ENCODE data around the gene ANO2. TPM values are rescaled to one million over a fixed set of nuclear protein-coding genes. Genes with fewer than 3 reads are reported as not detected.

Gene ANO2
- total RNA-seq, 6 experiments from 2014 or later, result 0.15 to 0.51 (median 0.25) TPM; not detected in 3

GRCh38 chr12:5733136-5733755, 211.8 kb downstream of the ANO2 start:
- Mint-ChIP-seq H3K27me3 (ENCODE audit: insufficient read depth) (peaks cover 4% of the 10 kb centered on the region; the same call in 1 of the 2 replicates), H3K4me1 (ENCODE audit: low read depth) (no peaks in the 10 kb centered on the region), H3K4me3 (no peak overlapping the region), H3K27ac (no peak overlapping the region), H3K36me3 (ENCODE audit: low read depth) (no peaks in the 10 kb centered on the region), H3K9me3 (peaks cover 6% of the 10 kb centered on the region; the same call in 1 of the 2 replicates)
- DNase-seq, result no peak
- TF ChIP-seq CTCF (IDR thresholded peaks at IDR 0.05), result no peak

DNA sequence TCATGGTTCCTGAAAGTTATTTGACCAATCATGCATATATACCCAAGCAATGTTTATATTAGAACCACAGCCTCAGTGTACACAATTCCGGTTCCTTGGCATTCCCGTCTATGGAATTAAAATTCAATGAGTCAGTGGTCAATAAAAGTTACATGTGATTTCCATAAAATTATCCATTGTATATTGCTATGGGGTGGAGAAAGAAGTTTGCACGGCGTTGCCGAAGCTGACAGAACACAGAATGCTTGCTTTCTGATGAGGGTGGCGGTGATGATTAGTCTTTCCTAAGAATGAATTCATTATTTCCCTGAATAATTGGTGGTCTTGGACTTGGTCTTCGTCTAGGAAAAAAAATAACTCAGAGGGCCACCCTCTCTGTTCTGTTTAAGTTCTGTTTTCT, 214.1 kb downstream of the ANO2 start:
- H3K4me1 Mint-ChIP-seq (ENCODE audit: low read depth), result no peaks in the 10 kb centered on the region

GRCh38 chr12:5723711-5724252, 221.3 kb downstream of the ANO2 start:
- Mint-ChIP-seq H3K4me3 (no peak overlapping the region), H3K4me1 (ENCODE audit: low read depth) (no peaks in the 10 kb centered on the region), H3K9me3 (no peaks in the 10 kb centered on the region), H3K36me3 (ENCODE audit: low read depth) (no peaks in the 10 kb centered on the region), H3K27me3 (ENCODE audit: insufficient read depth) (peaks cover 17% of the 10 kb centered on the region), H3K27ac (no peak overlapping the region)
- no peak for TF ChIP-seq CTCF (IDR thresholded peaks at IDR 0.05)
- no peak for DNase-seq

More for the DNA sequence above, 214.1 kb downstream of the ANO2 start:
- peaks cover under 1% of the 10 kb centered on the region for H3K27me3 Mint-ChIP-seq (ENCODE audit: insufficient read depth)
- H3K27ac Mint-ChIP-seq, result no peak overlapping the region
- H3K4me3 Mint-ChIP-seq, result no peak overlapping the region
- no peaks in the 10 kb centered on the region for H3K36me3 Mint-ChIP-seq (ENCODE audit: low read depth)
- no peak for DNase-seq
- peaks cover 6% of the 10 kb centered on the region; the same call in 1 of the 2 replicates for H3K9me3 Mint-ChIP-seq
- TF ChIP-seq CTCF (IDR thresholded peaks at IDR 0.05), result no peak

DNA sequence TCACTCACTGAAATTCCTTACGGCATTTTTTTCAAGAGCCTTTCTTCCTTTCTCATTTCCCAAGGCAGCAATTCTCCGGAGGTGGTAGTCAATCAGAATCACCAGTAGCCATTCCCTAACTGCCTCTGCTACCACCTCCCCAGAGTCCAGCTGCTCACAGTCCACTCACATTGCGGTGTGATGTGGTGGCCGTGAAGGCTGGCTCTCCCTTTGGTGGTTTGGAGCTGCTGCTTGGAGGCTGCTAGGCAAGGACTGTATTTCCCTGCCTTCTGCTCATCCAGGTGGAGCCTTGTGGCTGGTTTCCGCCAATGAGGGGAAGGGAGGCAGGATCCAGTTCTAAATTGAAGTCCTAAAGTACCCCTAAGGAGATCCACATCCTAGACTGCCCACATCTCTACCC, 222.0 kb downstream of the ANO2 start:
- Mint-ChIP-seq H3K9me3 (no peaks in the 10 kb centered on the region), H3K4me3 (no peak overlapping the region), H3K4me1 (ENCODE audit: low read depth) (no peaks in the 10 kb centered on the region), H3K36me3 (ENCODE audit: low read depth) (no peaks in the 10 kb centered on the region), H3K27ac (no peak overlapping the region), H3K27me3 (ENCODE audit: insufficient read depth) (peaks cover 18% of the 10 kb centered on the region)
- no peak for TF ChIP-seq CTCF (IDR thresholded peaks at IDR 0.05)
- DNase-seq, result no peak

DNA sequence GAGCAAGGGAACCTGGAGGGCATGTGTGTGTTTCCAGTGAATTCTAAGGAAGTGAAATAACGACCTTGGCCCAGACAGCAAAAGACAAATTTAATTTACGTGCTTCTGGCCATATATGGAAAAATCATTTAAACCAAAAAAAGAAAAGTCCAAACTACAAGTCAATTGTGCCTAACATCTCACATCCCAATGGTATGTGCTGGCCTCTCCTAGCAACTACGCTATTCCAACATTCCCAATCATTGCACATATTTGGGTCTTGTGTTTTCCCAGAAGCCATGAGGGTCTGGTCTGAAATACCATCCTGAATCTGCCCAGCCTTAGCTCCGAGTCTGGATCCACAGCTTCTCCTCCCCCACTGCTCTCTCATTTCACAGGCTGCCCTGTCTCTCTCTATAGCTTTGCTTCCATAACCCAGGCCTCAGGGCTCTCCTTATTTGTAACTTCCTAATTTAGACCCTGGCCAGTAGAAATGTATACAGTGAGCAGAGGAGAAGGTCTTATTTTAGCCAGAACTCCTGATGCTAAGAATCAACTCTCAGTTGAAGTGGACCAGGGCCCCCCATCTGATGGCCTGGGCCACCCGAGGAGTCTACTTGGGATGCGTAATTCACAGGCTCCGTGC, 224.6 kb downstream of the ANO2 start:
- Mint-ChIP-seq H3K27ac (no peak overlapping the region), H3K9me3 (no peaks in the 10 kb centered on the region), H3K4me1 (ENCODE audit: low read depth) (no peaks in the 10 kb centered on the region), H3K27me3 (ENCODE audit: insufficient read depth) (peaks cover 14% of the 10 kb centered on the region), H3K36me3 (ENCODE audit: low read depth) (no peaks in the 10 kb centered on the region), H3K4me3 (no peak overlapping the region)
- DNase-seq, result no peak
- TF ChIP-seq CTCF (IDR thresholded peaks at IDR 0.05), result no peak

Measured in HFFc6 (cell line).